SH-SY5Y (cell line): ENCODE measurements around the gene M1AP.

Experiments used
- GATA2 ChIP-seq: IDR thresholded peaks from 2 replicates; pipeline ENCODE4 v1.6.1; 2011; ENCODE audit warnings: mild to moderate bottlenecking, low read depth, low read length
- GATA3 ChIP-seq: IDR thresholded peaks from 2 replicates; pipeline ENCODE4 v1.6.1; 2011; ENCODE audit warnings: low read depth, mild to moderate bottlenecking, low read length, moderate library complexity

GRCh38 chr2:74526649-74527230, 121.4 kb downstream of the M1AP start:
- TF ChIP-seq GATA2 (no peak), GATA3 (no peak)
